ENCODE measurements around the gene RAB35. TPM values are rescaled to one million over a fixed set of nuclear protein-coding genes. Genes with fewer than 3 reads are reported as not detected.

The RAB35 gene
- polyA plus RNA-seq, 1 of the 3 experiments (the other 2 are of a cell fraction), result 41.8 TPM

- CTCF ChIA-PET, result interaction anchor here (1.1 kb wide), 1 partner anchor 15 kb away, joined by 3 read pairs; no protein-coding TSS in a partner anchor
- WGBS (ENCODE audit: low lambda C conversion rate), result 66% methylated on average over 5 of the region's 5 CpGs
- Histone ChIP-seq H3K9me2 (no peaks in the 10 kb centered on the region), H3K4me2 (no peak overlapping the region), H3K4me1 (ENCODE audit: control insufficient read depth in 1 of 2, insufficient read depth in 2 of 2, low read depth in 1 of 2, low read length in 1 of 2) (peaks cover 0 to 2% of the 10 kb centered on the region in 2 experiments; a peak in 1 of 4 replicates), H4K20me1 (ENCODE audit: insufficient read depth) (no peaks in the 10 kb centered on the region), H3K36me3 (replicated peaks in 1 of 2; ENCODE audit: control insufficient read depth in 1 of 2, insufficient read depth in 2 of 2, low read length in 1 of 2) (no peaks in the 10 kb centered on the region), H3F3A (replicated peaks; ENCODE audit: insufficient read depth) (no peaks in the 10 kb centered on the region), H3K27ac (ENCODE audit: low read depth in 2 of 2, low read length in 1 of 2) (no peak overlapping the region), H3K9me3 (no peaks in the 10 kb centered on the region), H3K79me2 (ENCODE audit: insufficient read depth) (no peaks in the 10 kb centered on the region), H3K4me3 (ENCODE audit: low read depth in 2 of 2, low read length in 1 of 2) (no peak overlapping the region), H3K27me3 (ENCODE audit: insufficient read depth) (no peaks in the 10 kb centered on the region; the same call in 1 of the 2 replicates), H2AFZ (ENCODE audit: low read depth) (no peak overlapping the region), H3K9ac (no peak overlapping the region)
- POLR2A ChIA-PET, result no interaction called here
- no peak for TF ChIP-seq RCOR1 (IDR thresholded peaks at IDR 0.05; ENCODE audit: low read length)
- DNase-seq, result no peak
Measured at GRCh38 chr12:120069278-120069677, 47.3 kb downstream of the RAB35 start.

DNA sequence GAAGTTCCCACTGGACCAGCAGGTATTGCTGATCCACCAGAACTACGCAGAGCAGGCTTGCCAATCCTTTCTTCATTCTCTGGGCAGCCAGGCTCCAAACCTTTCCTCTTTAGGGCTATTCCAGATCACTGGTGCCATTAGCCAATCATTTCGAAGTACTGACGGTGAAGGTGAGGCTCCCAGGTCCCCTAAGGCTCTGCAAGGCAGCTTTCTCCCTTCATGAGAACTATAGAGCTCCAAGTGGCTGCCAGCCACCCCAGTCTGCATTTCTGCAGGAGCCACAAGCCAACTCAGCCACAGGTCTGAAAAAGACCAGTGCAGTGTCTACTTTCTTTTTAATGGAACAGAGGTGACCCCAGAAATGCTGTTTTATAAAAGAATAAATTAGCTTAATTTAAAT is 48.7 kb downstream of the RAB35 start:
- no peak overlapping the region for H2AFZ ChIP-seq (ENCODE audit: low read depth)
- peaks cover 4% of the 10 kb centered on the region; the same call in 1 of the 2 replicates for H3K27me3 ChIP-seq (ENCODE audit: insufficient read depth)
- no peaks in the 10 kb centered on the region for H3F3A ChIP-seq (replicated peaks; ENCODE audit: insufficient read depth)
- DNase-seq, result no peak
- no peak overlapping the region for H3K9ac ChIP-seq
- no peak overlapping the region for H3K4me3 ChIP-seq (ENCODE audit: low read depth in 2 of 2, low read length in 1 of 2)
- H3K27ac ChIP-seq (ENCODE audit: low read depth in 2 of 2, low read length in 1 of 2), result no peak overlapping the region
- peaks cover 0 to 2% of the 10 kb centered on the region in 2 experiments; a peak in 1 of 4 replicates for H3K4me1 ChIP-seq (ENCODE audit: control insufficient read depth in 1 of 2, insufficient read depth in 2 of 2, low read depth in 1 of 2, low read length in 1 of 2)
- POLR2A ChIA-PET, result no interaction called here
- no peaks in the 10 kb centered on the region for H4K20me1 ChIP-seq (ENCODE audit: insufficient read depth)
- no peaks in the 10 kb centered on the region for H3K79me2 ChIP-seq (ENCODE audit: insufficient read depth)
- H3K9me3 ChIP-seq, result no peaks in the 10 kb centered on the region
- no peak overlapping the region for H3K4me2 ChIP-seq
- no peak for TF ChIP-seq RCOR1 (IDR thresholded peaks at IDR 0.05; ENCODE audit: low read length)
- no peak for TF ChIP-seq EP300 (IDR thresholded peaks at IDR 0.05; ENCODE audit: borderline replicate concordance in 1 of 2, low read depth in 1 of 2, low read length in 1 of 2)
- TF ChIP-seq GATA2 (CRISPR knock-in tag; IDR thresholded peaks at IDR 0.05), result no peak
- no peak for TF ChIP-seq RAD21 (IDR thresholded peaks at IDR 0.05; ENCODE audit: low read length)
- TF ChIP-seq RFX5 (IDR thresholded peaks at IDR 0.05; ENCODE audit: low read length), result no peak
- TF ChIP-seq, protein P1, sequence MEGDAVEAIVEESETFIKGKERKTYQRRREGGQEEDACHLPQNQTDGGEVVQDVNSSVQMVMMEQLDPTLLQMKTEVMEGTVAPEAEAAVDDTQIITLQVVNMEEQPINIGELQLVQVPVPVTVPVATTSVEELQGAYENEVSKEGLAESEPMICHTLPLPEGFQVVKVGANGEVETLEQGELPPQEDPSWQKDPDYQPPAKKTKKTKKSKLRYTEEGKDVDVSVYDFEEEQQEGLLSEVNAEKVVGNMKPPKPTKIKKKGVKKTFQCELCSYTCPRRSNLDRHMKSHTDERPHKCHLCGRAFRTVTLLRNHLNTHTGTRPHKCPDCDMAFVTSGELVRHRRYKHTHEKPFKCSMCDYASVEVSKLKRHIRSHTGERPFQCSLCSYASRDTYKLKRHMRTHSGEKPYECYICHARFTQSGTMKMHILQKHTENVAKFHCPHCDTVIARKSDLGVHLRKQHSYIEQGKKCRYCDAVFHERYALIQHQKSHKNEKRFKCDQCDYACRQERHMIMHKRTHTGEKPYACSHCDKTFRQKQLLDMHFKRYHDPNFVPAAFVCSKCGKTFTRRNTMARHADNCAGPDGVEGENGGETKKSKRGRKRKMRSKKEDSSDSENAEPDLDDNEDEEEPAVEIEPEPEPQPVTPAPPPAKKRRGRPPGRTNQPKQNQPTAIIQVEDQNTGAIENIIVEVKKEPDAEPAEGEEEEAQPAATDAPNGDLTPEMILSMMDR (IDR thresholded peaks at IDR 0.05), result no peak
- TF ChIP-seq IRF3 (IDR thresholded peaks at IDR 0.05; ENCODE audit: low read depth, low read length), result no peak
- TF ChIP-seq TCF12 (IDR thresholded peaks at IDR 0.05), result no peak
- TF ChIP-seq TAF1 (IDR thresholded peaks at IDR 0.05; ENCODE audit: borderline replicate concordance, low read depth, low read length), result no peak
- no peak for TF ChIP-seq GABPA (IDR thresholded peaks at IDR 0.05; ENCODE audit: low read depth)
- TF ChIP-seq FOXM1 (IDR thresholded peaks at IDR 0.05; ENCODE audit: low read depth), result no peak
- no peak for TF ChIP-seq CHD2 (IDR thresholded peaks at IDR 0.05; ENCODE audit: low read length, partially characterized antibody)
- TF ChIP-seq, protein P2, sequence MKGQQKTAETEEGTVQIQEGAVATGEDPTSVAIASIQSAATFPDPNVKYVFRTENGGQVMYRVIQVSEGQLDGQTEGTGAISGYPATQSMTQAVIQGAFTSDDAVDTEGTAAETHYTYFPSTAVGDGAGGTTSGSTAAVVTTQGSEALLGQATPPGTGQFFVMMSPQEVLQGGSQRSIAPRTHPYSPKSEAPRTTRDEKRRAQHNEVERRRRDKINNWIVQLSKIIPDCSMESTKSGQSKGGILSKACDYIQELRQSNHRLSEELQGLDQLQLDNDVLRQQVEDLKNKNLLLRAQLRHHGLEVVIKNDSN (IDR thresholded peaks at IDR 0.05; ENCODE audit: borderline replicate concordance, low read depth), result no peak
- no peak for TF ChIP-seq MEF2A (IDR thresholded peaks at IDR 0.05; ENCODE audit: borderline replicate concordance, low read depth)
- H3K9me2 ChIP-seq, result no peaks in the 10 kb centered on the region
- H3K36me3 ChIP-seq (replicated peaks in 1 of 2; ENCODE audit: control insufficient read depth in 1 of 2, insufficient read depth in 2 of 2, low read length in 1 of 2), result no peaks in the 10 kb centered on the region
- 49% methylated on average over 3 of the region's 3 CpGs for WGBS (ENCODE audit: low lambda C conversion rate)
- CTCF ChIA-PET, result interaction anchor here (0.7 kb wide), 1 partner anchor 10 kb away, joined by 3 read pairs; no protein-coding TSS in a partner anchor

Data from SK-N-SH (cell line).